CD4-positive, alpha-beta T cell (primary cell): ENCODE data around the gene TRPC4AP. TPM values are rescaled to one million over a fixed set of nuclear protein-coding genes. Genes with fewer than 3 reads are reported as not detected.

Experiments used
- ATAC-seq: fragments of 200-7000 bp; cut with Tn5 transposase; one replicate; pipeline ENCODE4 v1.10.0; 2022; ENCODE audit warnings: mild to moderate bottlenecking; ENCODE audit not compliant: poor library complexity
- CTCF ChIA-PET: fragments of 350-600 bp; sonication (Branson Sonifier 250); formaldehyde crosslinking; loops from one replicate; lab custom pipeline; 2021; ENCODE audit warnings: antibody characterized with exemption, inconsistent platforms; lab: Charles Lee
- POLR2A ChIA-PET: fragments of 350-600 bp; sonication (Branson Sonifier 250); formaldehyde crosslinking; loops from one replicate; lab custom pipeline; 2021; ENCODE audit warnings: antibody characterized with exemption, inconsistent platforms; lab: Charles Lee
- DNase-seq, 14 experiments: peaks; one replicate each; pipeline ENCODE4 v3.0.0-alpha.2; 2013 to 2020; ENCODE audit warnings: mixed read lengths in 2 of 14
- H3K27ac ChIP-seq, 2 donors: one replicate each; pipeline versions ENCODE4 v1.5.1 to v1.7.0; 2013; ENCODE audit warnings: low read length in 2 of 2, low read depth in 1 of 2, mild to moderate bottlenecking in 1 of 2
- H3K27me3 ChIP-seq, 2 experiments: 1 replicate in 1 of 2; 2 replicates in 1 of 2; pipeline versions ENCODE4 v1.6.1 to v1.7.0; 2013; ENCODE audit warnings: low read length in 2 of 2, control low read depth in 1 of 2, mild to moderate bottlenecking in 1 of 2, moderate library complexity in 1 of 2; ENCODE audit not compliant: insufficient read depth in 2 of 2, control insufficient read depth in 1 of 2
- H3K36me3 ChIP-seq: one replicate; pipeline ENCODE4 v1.6.1; 2013; ENCODE audit warnings: low read length, control low read depth; ENCODE audit not compliant: insufficient read depth
- H3K4me1 ChIP-seq: one replicate; pipeline ENCODE4 v1.6.1; 2013; ENCODE audit warnings: low read length, control low read depth; ENCODE audit not compliant: insufficient read depth
- H3K4me3 ChIP-seq: one replicate; pipeline ENCODE4 v1.5.1; 2013; ENCODE audit warnings: mild to moderate bottlenecking, low read length, moderate library complexity
- H3K9me3 ChIP-seq, 2 experiments: 1 replicate in 1 of 2; 2 replicates in 1 of 2; pipeline versions ENCODE4 v1.6.1 to v1.7.0; 2013; ENCODE audit warnings: low read length in 2 of 2, mild to moderate bottlenecking in 2 of 2, control low read depth in 1 of 2, moderate library complexity in 1 of 2; ENCODE audit not compliant: control insufficient read depth in 1 of 2, insufficient read depth in 1 of 2
- H3K27ac Mint-ChIP-seq: one replicate; pipeline ENCODE4 v1.8.0; 2020; ENCODE audit warnings: mixed read lengths
- H3K27me3 Mint-ChIP-seq: one replicate; pipeline ENCODE4 v1.8.0; 2021; ENCODE audit warnings: mixed read lengths
- H3K36me3 Mint-ChIP-seq: one replicate; pipeline ENCODE4 v1.8.0; 2021; ENCODE audit warnings: low read depth, mixed read lengths
- H3K4me1 Mint-ChIP-seq: one replicate; pipeline ENCODE4 v1.8.0; 2021; ENCODE audit warnings: low read depth, mixed read lengths
- H3K4me3 Mint-ChIP-seq: one replicate; pipeline ENCODE4 v1.8.0; 2020; ENCODE audit warnings: mild to moderate bottlenecking, mixed read lengths
- H3K9me3 Mint-ChIP-seq: one replicate; pipeline ENCODE4 v1.8.0; 2020; ENCODE audit warnings: mixed read lengths
- CTCF ChIP-seq: fragments of 200-600 bp; IDR thresholded peaks from one replicate; pipeline ENCODE4 v1.8.0; 2022; ENCODE audit warnings: antibody characterized with exemption, mild to moderate bottlenecking
- intact Hi-C, 2 experiments: fragments of 100-400 bp; cut with DNase I in 1 of 2; cut with micrococcal nuclease in 1 of 2; formaldehyde crosslinking; loops; one replicate each; pipeline versions ENCODE4 v1.15.1 to v1.9.0; 2023 to 2025; cut with DNase I, micrococcal nuclease
- total RNA-seq, 174 experiments: library from RNA in 2 of 174; stranded (reverse) in 2 of 174; gene quantifications; one replicate each; pipeline ENCODE4 v1.2.3 and lab custom pipeline; 2021 to 2026

Gene TRPC4AP
- total RNA-seq, 2 experiments from 2014 or later, result 56.3 to 60.6 TPM

- intact Hi-C loops, result no loop called here
- ChIA-PET CTCF (no interaction called here), POLR2A (no interaction called here)
- Mint-ChIP-seq H3K27me3 (peaks cover 19% of the 10 kb centered on the region), H3K4me3 (no peak overlapping the region), H3K36me3 (no peaks in the 10 kb centered on the region), H3K4me1 (no peaks in the 10 kb centered on the region), H3K9me3 (no peaks in the 10 kb centered on the region), H3K27ac (no peak overlapping the region)
- H3K27me3 ChIP-seq, result peaks cover 11 to 18% of the 10 kb centered on the region in 2 experiments
- no peak for DNase-seq
- ATAC-seq, result no peak
- H3K36me3 ChIP-seq, result no peaks in the 10 kb centered on the region
- H3K4me3 ChIP-seq, result no peak overlapping the region
- no peak for TF ChIP-seq CTCF
- no peaks in the 10 kb centered on the region for H3K4me1 ChIP-seq
- H3K9me3 ChIP-seq, result no peaks in the 10 kb centered on the region
- no peak overlapping the region for H3K27ac ChIP-seq
Observed at GRCh38 chr20:34986311-34987287, 106.0 kb downstream of the TRPC4AP start.

- no peaks in the 10 kb centered on the region for H3K4me1 Mint-ChIP-seq
- H3K4me3 ChIP-seq, result no peak overlapping the region
- no peak overlapping the region for H3K4me3 Mint-ChIP-seq
- H3K36me3 Mint-ChIP-seq, result no peaks in the 10 kb centered on the region
- no peak for TF ChIP-seq CTCF
- POLR2A ChIA-PET, result no interaction called here
- H3K27ac Mint-ChIP-seq, result no peak overlapping the region
- intact Hi-C loops, result no loop called here
- ATAC-seq, result no peak
- H3K27me3 Mint-ChIP-seq, result peaks cover 26% of the 10 kb centered on the region
- no peaks in the 10 kb centered on the region for H3K4me1 ChIP-seq
- peaks cover 11 to 18% of the 10 kb centered on the region in 2 experiments for H3K27me3 ChIP-seq
- CTCF ChIA-PET, result no interaction called here
- H3K9me3 Mint-ChIP-seq, result no peaks in the 10 kb centered on the region
- H3K9me3 ChIP-seq, result no peaks in the 10 kb centered on the region
- H3K27ac ChIP-seq, result no peak overlapping the region
- H3K36me3 ChIP-seq, result no peaks in the 10 kb centered on the region
- DNase-seq, result no peak
Observed at GRCh38 chr20:34985461-34986310, 106.9 kb downstream of the TRPC4AP start.

- no peaks in the 10 kb centered on the region for H3K9me3 Mint-ChIP-seq
- no peaks in the 10 kb centered on the region for H3K4me1 ChIP-seq
- DNase-seq (no peak), ATAC-seq (no peak)
- no peaks in the 10 kb centered on the region for H3K4me1 Mint-ChIP-seq
- no peak overlapping the region for H3K4me3 ChIP-seq
- no peak overlapping the region for H3K27ac ChIP-seq
- no peaks in the 10 kb centered on the region for H3K36me3 ChIP-seq
- POLR2A ChIA-PET, result no interaction called here
- TF ChIP-seq CTCF, result no peak
- intact Hi-C loops, result no loop called here
- no peaks in the 10 kb centered on the region for H3K36me3 Mint-ChIP-seq
- peaks cover 34% of the 10 kb centered on the region for H3K27me3 Mint-ChIP-seq
- H3K27me3 ChIP-seq, result peaks cover 11 to 18% of the 10 kb centered on the region in 2 experiments
- peaks cover 0 to 3% of the 10 kb centered on the region in 2 experiments for H3K9me3 ChIP-seq
- no peak overlapping the region for H3K27ac Mint-ChIP-seq
- H3K4me3 Mint-ChIP-seq, result no peak overlapping the region
- CTCF ChIA-PET, result no interaction called here
Observed at GRCh38 chr20:34984756-34985261, 107.8 kb downstream of the TRPC4AP start.
